Fibroblast of skin of back (primary cell): ENCODE measurements around the gene ADAMTS17.

Source experiments
- DNase-seq: peaks from one replicate; pipeline ENCODE4 v3.0.0-alpha.2; 2013

The ADAMTS17 gene

DNA sequence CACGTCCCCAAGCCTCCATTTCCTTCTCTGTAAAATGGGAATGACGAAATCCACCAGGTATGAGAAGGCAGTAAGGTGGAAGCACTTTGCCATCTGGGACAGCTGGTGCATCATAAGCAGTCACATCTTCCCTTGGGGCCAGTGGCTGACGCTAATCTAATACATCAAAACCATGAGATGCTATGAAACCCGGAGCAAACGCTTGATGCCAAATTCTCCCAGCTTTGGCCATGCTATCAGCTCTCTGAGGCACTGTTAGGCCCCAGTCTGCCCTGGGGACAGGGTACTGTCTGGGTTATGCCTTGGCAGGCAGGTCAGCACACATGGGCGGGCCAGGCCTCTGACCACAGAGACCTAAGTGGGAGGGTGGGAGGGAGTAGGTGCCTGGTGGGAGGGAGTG, 66.1 kb downstream of the ADAMTS17 start:
- no peak for DNase-seq

DNA sequence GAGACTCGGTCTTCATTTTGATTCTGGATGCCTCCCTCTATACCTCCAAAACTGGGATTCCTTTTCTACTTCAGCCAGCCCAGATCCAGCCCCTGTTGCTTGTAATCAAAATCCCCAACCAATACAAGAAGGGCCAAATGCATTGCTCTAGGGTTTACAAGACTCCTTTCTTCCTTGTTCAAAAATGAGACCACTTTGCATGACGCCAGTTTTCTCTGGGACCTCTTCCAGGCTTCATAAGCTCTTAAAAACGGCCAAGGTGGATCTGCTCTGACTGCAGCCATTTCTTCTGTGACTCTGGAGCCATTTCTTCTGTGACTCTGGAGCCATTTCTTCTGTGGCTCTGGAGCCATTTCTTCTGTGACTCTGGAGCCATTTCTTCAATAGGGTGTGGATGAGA, 71.9 kb downstream of the ADAMTS17 start:
- DNase-seq = no peak

DNA sequence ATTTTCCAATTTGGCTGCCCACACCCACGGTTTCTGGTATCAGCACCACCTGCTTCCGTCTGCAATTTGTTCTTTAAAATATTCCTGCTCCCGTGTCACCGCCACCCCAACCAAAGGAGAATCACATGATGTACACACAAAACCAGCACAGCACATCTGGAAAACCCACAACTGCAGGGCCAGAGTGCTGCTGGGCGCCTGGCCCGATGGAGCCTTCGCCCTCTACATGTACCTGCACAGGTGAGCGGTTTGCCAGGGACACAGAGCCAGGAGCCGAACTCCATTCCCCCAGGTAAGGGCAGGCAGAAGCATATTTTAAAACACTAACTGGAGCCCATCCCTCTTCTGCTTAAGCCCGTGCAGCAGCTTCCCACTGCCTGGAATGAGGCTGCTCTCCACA, 75.6 kb downstream of the ADAMTS17 start:
- no peak for DNase-seq

DNA sequence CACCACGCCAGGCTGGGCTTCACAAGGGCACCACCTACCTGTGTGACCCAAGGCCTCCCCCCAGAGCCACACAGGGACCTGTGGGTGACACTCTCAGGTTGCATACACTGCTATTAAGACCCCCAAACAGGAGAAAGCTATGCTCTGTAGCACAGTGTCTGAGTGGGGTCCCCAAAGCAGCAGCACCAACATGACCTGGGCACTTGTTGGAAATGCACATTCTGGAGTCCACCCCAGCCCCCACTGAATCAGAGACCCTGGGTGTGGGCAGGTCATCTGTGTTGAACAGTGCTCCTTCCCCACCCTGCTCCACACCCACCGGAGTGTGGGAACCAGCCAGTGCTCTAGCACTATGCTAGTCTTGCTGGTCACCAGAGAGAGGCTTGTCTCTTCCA, 76.1 kb downstream of the ADAMTS17 start:
- no peak for DNase-seq

DNA sequence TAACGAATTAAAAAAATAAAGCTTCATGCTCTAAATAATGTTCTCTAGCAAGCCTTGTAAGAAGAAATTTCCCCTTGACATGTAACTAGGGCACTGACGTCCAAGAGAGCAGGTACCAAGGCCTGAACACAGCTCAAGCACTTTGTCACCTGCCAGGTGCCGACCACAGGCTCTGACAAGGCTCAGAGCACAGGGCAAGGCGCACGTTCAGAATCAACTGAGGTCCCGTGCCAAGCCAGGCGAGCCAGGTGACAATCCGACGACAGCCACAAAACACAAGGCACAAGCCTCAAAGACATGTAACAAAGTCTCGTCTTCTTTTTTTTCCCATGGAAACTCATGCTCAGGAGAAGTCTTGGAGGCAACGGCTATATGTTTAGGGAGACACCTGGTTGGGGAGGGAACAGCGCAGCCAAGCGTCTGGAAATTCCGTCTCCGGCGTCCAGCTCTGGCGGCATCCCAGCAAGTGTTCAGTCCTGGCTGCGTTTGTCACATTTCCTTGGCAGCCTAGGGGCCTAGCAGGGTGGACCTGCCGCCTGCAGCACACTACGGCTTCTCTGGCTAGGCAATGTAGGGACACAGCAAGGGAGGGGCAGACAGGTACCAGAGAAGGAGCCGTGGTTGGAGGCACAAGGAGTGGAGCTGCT, 76.7 kb downstream of the ADAMTS17 start:
- no peak for DNase-seq

DNA sequence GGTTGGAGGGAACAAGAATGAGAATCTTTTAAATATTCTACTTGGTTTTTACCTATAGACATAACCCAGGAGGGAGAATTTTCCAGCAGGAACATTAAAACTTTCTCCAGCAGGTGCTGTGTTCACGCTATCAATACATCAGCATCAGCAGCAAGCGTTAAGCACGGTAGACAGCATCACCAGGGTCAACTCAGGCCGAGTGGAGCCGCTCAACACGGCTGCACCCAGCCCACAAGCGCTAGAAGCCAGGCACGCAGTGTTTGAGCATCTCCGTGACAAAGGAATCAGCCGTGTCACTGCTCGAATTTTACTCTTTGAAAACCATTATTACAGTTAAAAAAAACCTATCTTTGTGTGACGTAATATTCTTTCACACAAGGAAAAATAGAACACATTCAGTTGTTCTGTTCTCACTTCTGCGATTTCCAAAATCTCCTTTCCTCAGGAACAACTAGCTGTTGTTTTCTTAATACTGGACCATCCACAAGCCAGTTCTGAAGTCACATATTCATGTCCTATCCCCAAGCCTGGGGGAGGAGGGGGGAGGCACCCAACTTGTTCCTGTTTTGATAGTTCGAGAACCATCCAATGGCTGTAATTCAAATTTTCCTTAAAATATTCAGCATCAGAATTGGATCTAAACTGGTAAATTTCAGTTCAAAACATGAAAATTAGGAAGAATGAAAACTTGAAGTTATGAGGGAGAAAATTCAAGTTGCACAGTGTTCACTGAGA, 77.9 kb downstream of the ADAMTS17 start:
- no peak for DNase-seq

DNA sequence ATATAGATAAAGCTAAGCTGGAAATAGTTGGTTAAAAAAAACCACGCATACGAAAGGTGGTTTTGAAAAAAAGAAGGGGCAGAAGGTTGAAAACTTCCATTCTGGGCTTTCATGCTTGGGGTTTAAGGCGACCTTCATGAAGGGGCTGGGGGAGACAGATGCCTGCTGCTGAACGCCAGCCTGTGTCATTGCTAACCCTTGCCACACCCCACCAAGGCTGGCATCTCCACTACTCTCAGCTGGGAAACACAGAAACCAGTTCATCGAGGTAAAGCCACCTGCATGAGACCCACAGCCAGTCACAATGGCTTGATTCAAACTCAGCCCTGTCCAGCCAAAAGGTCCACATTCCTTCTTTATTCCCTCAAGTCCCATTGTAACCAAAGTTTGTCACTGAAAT, 78.7 kb downstream of the ADAMTS17 start:
- DNase-seq = no peak

DNA sequence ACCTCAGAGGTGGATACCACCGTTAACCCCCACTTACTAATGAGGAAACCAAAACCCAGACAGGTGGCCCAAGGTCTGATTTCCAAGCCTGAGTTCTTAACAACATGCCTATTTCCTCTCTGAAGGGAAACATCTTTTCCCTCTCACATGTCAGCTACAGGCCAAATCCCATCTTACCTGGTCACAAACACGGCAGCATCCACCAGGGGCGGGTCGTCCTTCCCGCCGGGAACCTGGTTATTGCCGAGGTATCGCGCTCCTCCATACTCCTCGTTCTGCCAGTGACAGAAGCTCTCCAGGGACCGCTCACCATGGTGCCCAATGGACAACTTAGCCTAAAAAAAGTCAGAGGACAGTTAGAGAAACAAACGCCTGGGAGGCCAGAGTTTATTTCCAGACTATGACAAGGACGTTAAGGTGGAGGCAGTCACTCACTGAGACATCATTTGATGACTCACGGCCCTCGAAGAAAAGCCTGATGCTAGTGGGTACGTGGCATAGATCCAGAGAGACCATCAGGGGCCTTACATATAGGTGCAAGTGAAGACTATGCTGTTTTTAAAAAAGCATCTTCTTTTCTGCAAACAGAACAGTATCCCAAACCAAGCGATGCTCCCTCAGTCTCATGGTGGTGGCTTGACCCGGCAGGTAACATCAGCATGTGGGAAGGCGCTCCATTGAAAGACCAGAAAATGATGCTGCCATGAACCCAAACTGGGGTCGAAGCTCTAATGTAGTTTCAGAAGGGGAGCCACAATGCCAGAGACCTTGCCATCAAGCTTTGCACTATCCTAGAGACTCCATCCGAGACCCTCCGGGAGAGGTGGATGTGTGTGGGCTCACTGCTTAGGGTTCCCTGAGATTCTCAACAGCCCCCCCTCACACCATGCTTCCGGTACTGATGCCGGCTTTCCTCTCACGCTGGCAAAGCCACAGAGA, 80.2 kb downstream of the ADAMTS17 start:
- DNase-seq = no peak

DNA sequence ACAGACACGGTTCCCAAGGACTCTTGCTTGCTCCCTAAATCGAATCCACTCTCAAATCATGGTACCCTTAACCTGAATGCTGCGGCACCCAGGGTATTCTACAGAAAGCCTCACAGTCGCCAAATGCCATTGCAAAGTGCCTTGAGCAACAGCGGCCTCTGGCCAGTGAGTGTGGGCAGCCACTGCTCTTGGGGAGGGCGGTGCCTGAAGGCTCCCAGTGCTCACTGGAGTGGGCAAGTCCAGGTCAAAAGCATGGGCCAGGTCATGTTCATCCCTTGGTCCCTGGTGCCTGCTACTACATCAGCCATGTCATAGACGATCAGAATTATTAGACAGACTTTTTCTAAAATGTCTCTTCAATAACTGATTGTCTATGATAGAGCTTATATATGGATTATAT, 82.5 kb downstream of the ADAMTS17 start:
- no peak for DNase-seq

DNA sequence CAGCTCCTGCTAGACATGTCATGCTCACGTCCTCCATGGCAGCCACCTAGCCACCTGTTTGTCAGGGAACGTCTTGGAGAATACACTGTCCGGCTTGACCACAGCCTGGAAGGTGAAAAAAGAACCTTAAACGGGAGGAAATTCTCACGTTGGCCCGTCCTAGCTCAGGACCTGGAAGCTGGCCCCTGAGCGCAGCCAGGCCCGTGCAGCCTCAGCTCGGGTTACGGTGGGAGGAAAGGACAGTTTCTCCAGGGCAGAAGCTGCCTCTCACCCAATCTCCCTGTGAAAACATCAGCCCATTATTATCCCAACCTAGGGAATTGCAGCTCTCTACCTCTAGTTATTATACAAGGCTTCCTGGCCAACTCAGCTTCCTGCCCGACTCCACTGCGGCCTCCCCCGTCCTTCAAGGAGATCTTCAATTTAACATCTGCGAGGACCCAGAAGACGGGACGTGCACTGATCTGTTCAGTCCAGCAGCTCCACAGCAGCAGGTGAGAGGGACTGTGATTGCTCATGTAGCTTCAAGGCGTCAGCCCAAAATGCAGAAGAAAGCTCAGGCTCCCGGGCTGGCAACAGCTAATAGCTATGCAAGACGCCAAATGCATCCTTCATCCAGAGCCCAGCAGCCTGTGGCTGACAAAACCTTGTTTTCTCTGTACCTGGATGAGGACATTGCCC, 84.7 kb downstream of the ADAMTS17 start:
- DNase-seq = no peak

DNA sequence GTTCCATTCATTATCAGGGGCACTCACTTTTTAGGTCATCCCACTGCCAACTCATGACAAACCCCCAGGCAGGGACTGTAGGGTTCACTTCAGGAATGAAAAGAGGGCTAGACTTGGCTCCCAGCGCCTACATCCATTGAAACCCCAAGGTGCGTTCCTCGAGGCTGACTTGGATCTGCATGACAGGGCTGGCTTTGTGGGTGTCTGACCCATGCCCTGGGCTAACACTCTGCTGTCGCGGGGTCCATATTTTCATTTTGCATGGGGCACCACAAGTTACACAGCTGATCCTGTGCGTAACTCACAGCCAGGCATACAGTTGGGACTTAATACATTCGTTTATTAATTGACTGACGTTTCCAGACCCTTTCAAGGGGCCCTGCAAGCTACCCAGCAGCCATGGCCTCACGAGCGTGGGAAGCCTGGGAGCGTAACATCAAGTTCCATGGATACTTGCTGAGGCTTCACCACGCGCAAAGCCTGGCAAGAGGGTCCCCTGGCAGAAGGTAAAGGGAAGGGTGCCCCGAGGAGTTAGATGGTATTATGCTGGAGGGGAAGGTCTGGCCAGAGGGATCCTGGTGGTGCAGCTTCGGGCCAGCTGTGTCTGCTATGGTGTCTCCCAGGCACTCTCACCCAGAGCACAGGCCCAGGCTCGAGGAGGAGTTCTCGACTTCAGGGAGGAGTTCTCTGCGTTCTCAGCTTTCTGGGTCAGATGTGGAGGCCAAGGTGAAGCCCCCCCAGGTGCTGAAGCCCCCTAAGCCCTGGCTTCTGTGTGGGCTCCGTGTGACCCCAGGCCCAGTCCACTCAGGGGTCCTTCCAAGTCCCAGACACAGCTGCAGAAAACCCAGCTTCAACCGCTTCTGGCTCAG, 85.4 kb downstream of the ADAMTS17 start:
- no peak for DNase-seq

DNA sequence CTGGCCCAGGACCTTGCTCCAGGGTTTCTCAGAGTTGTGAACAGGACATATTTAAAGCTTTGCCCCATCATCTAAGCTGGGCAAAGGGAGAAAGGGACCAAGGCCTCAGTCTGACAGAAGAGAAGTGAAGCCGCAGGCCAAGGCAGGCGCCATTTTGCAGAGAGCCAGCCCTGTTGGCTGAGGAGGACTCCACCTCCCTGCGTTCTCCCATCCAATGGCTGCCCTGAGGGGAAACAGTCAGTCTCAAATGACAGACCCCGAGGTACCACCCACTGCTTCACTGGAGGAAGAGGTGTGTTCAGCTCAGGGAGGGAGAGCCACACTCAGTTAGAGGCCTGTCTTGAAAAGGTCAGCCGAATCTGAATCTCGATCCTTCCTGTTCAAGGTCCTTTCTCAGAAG, 86.1 kb downstream of the ADAMTS17 start:
- DNase-seq = no peak

DNA sequence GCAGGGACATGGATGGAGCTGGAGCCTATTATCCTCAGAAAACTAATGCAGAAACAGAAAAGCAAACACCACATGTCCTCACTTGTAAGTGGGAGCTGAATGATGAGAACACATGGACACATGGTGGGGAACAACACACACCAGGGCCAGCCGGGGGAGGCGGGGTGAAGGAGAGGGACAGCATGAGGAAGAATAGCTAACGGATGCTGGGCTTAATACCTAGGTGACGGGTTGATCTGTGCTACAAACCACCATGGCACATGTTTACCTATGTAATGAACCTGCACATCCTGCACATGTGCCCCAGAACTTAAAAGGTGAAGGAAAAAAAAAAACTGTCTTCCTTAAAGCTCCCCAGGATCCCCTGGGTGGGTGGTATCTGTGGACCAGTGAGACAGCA, 87.1 kb downstream of the ADAMTS17 start:
- no peak for DNase-seq

DNA sequence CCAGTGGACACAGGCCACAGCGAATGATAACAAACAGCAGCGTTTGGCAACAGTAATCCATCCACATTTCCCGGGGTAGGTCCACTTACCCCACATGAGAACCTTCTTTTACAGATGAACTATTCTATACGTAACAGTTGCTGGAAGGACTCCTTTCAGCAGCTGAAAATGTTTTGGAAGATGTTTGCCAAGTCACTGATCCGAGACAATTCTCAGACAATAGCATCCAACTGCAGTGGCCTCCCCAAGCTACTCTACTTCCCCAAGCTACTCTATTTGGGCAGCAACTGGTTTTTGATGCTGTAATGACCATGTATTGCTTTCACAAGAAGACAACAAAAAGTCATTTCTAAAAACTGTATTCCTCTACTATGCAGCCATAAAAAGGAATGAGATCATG, 87.5 kb downstream of the ADAMTS17 start:
- no peak for DNase-seq

DNA sequence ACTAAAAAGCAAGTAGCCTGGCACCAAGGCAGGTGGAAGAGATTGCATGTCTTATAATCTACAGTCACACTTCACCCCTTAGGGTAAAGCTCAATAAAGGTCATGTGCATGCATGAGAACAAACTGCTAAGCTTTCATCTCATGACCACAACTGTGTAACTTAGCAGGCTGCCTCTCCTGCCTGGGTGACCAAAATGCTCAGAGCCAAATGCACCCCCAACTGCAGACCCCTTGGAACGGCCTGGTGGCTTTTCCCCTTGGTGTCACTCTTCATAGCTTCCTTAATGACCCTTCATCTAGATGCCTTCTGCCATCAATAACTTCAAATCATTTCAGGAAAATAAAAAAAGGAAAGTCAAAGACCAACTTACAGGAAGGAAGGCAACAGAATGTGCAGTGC, 88.1 kb downstream of the ADAMTS17 start:
- DNase-seq = no peak

DNA sequence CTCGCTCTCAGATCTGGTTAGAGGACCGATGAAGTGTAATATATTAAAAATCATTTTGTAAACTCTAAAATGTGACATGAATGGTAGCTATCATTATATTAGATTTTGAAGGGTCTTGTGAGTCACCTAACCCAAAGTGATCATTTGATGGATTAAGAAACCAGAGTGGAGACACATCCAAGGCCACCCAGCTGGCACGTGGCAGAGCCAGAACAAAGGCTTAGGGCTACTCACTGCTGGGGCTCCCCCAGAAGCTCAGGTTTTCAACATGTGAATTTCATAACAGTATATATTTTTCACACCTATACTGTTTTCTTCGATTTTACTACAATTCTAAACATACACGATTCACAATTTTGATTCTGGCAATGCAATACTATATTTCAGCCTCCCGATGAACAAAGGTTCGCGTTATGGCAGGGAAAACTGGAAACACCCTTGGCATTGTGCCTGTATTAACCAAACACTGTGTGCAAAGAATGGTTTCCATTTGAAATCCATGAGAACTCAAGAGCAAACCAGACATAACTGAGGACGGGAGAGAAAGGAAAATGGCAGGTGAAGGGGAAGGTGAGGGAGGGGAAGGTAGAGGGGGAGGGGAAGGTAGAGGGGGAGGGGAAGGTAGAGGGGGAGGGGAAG, 88.9 kb downstream of the ADAMTS17 start:
- DNase-seq = no peak

DNA sequence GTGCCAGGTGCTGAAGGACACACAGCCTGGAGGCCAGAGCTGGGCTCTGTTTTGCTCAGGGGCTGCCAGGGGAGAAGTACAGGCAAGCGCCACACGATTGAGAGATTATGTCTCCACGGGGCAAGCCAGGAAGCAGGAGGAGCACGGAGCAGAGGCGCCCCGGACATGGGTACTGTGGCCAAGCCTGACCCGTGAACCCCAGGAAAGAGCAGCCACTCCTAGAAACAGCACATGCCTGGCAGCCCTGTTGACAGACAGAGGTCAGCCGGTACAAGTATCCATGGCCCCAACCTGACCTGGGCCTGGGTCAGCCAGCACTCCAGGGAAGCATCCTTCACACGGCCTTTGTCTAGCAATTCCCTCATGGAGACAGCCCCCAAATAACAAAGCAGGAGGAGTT, 89.4 kb downstream of the ADAMTS17 start:
- DNase-seq = no peak

DNA sequence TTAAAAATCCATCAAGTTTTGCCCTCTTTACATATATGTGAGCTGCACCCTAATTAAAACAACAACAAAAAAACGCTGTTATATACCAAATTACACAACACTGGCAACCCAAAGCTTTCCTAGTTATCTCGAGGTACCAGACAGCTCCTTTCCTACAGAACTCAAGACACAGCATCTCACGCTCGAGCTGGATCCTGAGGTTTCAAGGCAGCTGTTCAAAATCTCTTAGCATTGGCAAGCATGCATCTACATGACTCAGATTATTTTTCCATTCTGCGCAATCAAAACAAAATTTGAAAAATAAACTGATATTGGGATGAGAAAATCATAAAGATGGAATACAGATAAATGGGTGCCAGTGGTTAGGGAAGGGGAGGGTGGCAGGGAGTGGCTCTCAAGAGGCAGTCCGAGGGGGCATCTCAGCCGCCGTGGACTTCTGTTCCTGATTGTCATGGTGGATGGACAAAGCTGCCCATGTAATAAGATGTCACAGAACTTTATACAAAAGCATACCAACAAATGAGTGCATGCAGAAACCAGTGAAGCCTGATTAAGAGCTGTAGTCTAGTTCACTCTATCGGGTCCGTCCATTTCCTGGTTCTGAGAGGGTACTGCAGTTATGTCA, 91.5 kb downstream of the ADAMTS17 start:
- no peak for DNase-seq

DNA sequence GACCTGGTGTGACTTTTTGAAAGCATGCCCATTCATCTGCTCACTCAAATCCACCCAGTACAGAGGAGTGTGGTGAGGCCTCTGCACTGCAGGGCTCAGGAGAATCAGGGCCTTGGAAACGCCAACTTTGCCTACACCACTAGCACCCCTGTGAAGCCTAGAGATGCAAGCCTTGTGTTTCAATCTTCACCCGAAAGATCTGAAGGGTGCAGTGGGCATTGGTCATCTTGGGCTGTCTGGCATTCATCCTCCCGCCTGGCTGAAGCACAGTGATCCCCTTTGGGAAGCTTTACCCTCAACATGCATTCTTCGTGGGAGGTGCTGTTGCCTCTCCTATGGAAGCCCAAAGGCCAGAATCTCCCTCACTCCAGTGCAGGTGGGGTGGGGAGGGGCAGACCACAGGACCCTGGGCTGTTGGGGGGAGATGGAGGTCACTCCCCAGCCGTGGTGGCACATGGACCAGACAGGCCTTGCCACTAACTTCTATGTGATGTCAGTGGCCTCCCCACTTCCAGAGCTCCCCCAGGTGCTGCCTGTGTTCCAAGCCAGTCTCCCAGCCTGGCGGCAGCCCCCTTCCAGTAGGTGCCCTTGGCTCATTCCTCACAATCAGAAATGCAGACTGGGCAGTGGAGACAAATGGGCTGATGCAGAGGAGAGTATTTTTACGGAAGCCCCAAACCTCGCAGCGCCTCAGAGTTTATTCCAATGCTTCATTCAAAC, 92.5 kb downstream of the ADAMTS17 start:
- no peak for DNase-seq

DNA sequence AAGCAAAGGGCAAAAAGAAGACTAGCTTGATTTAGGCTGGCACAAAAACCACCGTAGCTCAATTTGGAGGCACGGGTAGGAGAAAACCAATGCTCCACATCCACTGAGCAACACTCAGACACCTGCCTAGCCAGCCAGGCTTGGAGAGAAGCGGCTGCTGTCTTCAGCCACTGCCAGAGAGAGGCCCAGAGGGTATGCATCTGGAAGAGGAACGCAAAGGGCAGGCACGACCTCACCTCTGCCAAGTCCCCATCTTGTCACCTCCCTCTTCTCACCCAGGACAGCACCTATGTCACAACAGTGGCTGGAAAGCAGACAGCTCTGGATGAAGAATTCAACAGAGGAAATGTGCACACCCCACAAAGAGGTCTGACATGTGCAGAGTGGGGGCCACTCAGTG, 93.5 kb downstream of the ADAMTS17 start:
- DNase-seq = no peak
